GM10266 (cell line): Measurements from ENCODE around the gene SMARCE1.
A peak's percentile ranks its signal among the peaks of the same experiment; 100 is the strongest.

ENCODE experiments used
- DNase-seq: peaks from one replicate; pipeline ENCODE4 v3.0.0; 2012; ENCODE audit errors: extremely low spot score
- TF ChIP-seq, protein P1 (sequence below): IDR thresholded peaks from 2 replicates; pipeline ENCODE4 v1.5.1; 2012; ENCODE audit warnings: mild to moderate bottlenecking, low read depth; ENCODE audit not compliant: control insufficient read depth, insufficient read depth; ENCODE audit errors: missing control alignments

Gene SMARCE1

DNA sequence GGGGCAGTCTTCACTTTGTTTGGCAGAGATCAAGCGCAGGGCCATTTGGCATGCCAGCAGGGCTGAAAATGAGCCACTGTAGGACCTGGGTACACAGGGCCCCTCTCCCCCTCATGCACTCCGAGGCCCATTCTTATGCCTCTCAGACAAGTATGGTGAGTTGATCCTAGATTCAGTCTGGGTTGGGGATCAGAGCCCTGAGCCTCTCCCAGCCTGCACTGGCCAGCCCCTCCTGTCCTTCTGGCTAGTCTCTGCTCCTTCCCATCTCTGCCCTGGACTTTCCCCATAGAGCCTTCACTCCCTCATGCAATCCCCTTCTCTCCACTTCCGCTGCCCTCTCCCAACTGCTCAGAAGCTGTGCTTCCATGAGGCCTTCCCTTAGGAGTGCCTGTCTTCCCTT lies 31.0 kb downstream of the SMARCE1 start:
- no peak for DNase-seq
- TF ChIP-seq, protein P1, sequence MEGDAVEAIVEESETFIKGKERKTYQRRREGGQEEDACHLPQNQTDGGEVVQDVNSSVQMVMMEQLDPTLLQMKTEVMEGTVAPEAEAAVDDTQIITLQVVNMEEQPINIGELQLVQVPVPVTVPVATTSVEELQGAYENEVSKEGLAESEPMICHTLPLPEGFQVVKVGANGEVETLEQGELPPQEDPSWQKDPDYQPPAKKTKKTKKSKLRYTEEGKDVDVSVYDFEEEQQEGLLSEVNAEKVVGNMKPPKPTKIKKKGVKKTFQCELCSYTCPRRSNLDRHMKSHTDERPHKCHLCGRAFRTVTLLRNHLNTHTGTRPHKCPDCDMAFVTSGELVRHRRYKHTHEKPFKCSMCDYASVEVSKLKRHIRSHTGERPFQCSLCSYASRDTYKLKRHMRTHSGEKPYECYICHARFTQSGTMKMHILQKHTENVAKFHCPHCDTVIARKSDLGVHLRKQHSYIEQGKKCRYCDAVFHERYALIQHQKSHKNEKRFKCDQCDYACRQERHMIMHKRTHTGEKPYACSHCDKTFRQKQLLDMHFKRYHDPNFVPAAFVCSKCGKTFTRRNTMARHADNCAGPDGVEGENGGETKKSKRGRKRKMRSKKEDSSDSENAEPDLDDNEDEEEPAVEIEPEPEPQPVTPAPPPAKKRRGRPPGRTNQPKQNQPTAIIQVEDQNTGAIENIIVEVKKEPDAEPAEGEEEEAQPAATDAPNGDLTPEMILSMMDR, result no peak

DNA sequence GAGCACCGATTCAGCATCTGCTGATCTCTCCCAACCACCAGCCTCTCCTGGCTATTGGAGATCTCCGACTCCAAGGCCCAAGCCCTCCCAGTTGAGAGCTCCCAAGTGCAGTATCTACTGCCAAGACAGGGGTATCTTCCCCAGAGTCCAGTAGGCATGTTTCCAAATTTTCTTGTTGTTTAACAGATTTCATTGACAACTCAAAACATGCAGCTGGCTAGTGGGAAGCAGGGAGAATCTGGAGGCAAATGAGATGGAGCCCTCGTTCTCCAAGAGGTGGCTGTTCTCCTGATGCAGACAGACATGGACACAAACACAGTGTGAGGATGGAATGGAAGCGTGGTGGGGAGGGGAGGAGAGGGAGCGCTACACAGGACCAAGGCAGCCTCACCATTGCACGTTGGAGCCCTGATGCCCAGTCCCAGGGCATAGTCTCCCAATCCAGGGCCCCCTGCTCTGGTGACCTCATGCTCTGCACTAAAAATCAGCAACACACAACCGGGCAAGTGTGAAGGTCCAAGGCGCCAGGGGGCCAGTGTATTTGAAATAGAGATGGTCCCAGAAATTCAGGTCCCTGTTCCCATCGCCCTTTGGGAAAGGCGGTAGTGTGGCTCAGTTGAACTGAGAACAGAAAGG lies 31.7 kb downstream of the SMARCE1 start:
- TF ChIP-seq, protein P1, result no peak
- DNase-seq, result no peak

DNA sequence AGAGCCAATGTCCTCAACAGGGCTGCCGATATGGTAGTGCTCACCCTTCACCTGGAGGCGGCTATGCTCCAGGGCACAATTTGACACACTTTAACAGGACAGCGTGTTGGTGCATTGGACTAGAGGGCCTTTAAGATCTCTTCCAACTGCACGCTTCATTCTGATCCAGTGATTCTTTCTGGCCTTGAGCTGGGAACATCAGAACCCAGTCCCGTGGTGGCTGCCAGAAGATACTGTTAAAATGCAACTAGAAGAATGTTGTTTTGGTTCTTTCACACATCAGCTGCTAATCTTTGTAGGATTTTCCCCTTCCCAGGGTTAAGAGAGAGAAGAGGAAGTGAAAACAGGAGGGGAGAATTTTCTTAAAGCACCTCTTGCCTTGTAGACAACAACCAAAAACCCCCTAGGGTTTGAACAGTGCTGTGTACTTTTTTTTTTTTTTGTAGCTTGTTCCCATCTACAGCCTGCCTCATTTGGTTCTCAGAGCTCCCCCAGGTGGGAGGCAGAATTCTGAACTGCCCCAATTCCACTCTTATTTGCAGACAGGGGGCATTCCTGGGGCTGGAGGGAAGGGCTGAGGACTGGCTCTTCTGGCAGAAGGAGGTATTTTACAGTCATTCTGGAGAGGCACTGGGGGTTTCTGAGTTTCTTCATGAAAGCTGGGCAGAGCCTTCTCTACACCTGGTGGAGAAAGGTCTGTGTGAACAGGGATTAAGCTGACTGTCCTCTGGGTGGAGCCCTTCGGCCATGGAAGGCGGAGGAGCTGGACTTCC lies 32.4 kb downstream of the SMARCE1 start:
- TF ChIP-seq, protein P1, result peak; percentile 58
- peak; percentile 72 for DNase-seq

- no peak for DNase-seq
- TF ChIP-seq, protein P1, result no peak
Observed at GRCh38 chr17:40614431-40615067, 33.1 kb downstream of the SMARCE1 start.

DNA sequence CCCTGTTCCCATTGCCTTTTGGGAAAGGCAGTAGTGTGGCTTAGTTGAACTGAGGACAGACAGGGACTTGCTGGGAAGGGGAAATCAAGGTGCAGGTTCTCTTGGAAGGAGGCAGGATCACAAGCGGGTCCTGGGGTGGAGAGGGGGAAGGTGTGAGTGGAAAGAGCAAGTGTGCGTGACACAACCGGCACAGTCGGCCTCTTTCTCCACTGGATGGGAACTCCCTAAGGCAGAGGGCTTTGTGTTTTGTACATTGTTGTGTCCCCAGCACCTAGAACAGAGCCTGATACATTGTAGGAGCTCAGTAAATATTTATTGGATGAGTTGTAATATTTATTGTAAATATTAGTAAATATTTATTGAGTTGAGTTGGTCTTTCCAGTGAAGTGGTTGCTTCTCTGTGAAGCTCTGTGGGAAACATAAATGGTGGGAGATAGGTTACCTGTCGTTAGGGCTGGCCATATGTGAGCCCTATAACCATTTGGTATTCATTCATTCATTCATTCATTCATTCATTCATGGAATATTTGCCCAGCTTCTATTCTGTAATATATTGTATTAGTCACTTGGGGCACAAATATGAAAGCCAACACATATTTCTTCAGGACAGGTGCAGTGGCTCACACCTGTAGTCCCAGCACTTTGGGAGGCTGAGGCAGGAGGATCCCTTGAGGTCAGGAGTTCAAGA lies 34.0 kb downstream of the SMARCE1 start:
- TF ChIP-seq, protein P1, result no peak
- no peak for DNase-seq

- TF ChIP-seq, protein P1, result no peak
- DNase-seq, result no peak
Observed at GRCh38 chr17:40612599-40613244, 34.9 kb downstream of the SMARCE1 start.
